ENCODE results near the gene FYB2.

DNA sequence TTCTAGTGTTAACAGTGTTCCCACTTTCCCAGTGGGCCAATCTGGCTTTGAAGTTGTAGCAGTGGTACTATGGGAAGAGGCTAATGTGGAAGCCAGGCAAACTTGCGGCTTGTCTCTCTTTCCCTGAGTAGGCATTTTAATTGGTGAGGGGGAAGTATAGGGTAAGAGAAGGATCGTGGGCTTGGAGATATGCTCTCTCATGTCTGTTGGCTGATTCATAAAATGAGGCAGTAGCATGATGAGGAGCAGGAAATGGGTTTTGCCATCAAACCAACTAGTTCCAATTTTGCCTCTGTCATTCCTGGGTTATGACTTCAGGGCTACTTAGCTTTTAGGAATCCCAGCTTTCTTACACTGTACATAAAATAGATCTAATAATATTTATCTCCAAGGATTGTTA lies 47.5 kb upstream of the FYB2 start:
- TF ChIP-seq FOSL2 (IDR thresholded peaks at IDR 0.05) (no peak), FOSL2 (CRISPR knock-in tag; IDR thresholded peaks at IDR 0.05) (no peak), POLR2A (IDR thresholded peaks at IDR 0.05; ENCODE audit: low read length) (no peak), CTCF (IDR thresholded peaks at IDR 0.05) (no peak), RAD21 (conservative IDR thresholded peaks at IDR 0.05 in 1 of 2, IDR thresholded peaks at IDR 0.05 in 1 of 2) (no peak), REST (IDR thresholded peaks at IDR 0.05) (no peak), BHLHE40 (IDR thresholded peaks at IDR 0.05; ENCODE audit: low read depth, low read length) (no peak), ESRRA (IDR thresholded peaks at IDR 0.05; ENCODE audit: borderline replicate concordance, low read length) (no peak), SREBF2 (IDR thresholded peaks at IDR 0.05) (no peak), EP300 (IDR thresholded peaks at IDR 0.05) (no peak), NPAS2 (CRISPR knock-in tag; IDR thresholded peaks at IDR 0.05; ENCODE audit: borderline replicate concordance) (no peak), KDM1A (IDR thresholded peaks at IDR 0.05; ENCODE audit: low read depth) (no peak)
- TF ChIP-seq, protein P1, sequence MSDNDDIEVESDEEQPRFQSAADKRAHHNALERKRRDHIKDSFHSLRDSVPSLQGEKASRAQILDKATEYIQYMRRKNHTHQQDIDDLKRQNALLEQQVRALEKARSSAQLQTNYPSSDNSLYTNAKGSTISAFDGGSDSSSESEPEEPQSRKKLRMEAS (IDR thresholded peaks at IDR 0.05) = no peak
- TF ChIP-seq, protein P2, sequence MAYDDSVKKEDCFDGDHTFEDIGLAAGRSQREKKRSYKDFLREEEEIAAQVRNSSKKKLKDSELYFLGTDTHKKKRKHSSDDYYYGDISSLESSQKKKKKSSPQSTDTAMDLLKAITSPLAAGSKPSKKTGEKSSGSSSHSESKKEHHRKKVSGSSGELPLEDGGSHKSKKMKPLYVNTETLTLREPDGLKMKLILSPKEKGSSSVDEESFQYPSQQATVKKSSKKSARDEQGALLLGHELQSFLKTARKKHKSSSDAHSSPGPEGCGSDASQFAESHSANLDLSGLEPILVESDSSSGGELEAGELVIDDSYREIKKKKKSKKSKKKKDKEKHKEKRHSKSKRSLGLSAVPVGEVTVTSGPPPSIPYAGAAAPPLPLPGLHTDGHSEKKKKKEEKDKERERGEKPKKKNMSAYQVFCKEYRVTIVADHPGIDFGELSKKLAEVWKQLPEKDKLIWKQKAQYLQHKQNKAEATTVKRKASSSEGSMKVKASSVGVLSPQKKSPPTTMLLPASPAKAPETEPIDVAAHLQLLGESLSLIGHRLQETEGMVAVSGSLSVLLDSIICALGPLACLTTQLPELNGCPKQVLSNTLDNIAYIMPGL (CRISPR knock-in tag; IDR thresholded peaks at IDR 0.05; ENCODE audit: borderline replicate concordance) = no peak

Data from A549 (cell line).